Measurements from ENCODE around the gene ABCB9. TPM values are rescaled to one million over a fixed set of nuclear protein-coding genes. Genes with fewer than 3 reads are reported as not detected.
"Not testable (repeated sequence)": the region's sequence is repeated elsewhere in the genome, so short reads cannot be mapped to it uniquely, and the experiment has no call there.

Gene ABCB9
- polyA plus RNA-seq, 1 experiment = 6.1 TPM

- no peak overlapping the region for H3K4me3 ChIP-seq (ENCODE audit: low read depth, low read length)
- H3K36me3 ChIP-seq (ENCODE audit: control insufficient read depth, insufficient read depth, low read length) = no peaks in the 10 kb centered on the region
- TF ChIP-seq CTCF (IDR thresholded peaks at IDR 0.05; ENCODE audit: insufficient read depth, low read depth, low read length) = no peak
- CTCF ChIA-PET = no interaction called here
- DNase-seq (ENCODE audit: low read depth) = no peak
- no peaks in the 10 kb centered on the region for H3K27me3 ChIP-seq (ENCODE audit: control insufficient read depth, insufficient read depth, low read length)
- POLR2A ChIA-PET = no interaction called here
Observed at GRCh38 chr12:122943196-122943595, 23.1 kb downstream of the ABCB9 start.

GRCh38 chr12:122942637-122943036 is 23.6 kb downstream of the ABCB9 start:
- CTCF ChIA-PET = interaction anchor here (0.8 kb wide), 1 partner anchor 62 kb away, joined by 3 read pairs; no protein-coding TSS in a partner anchor
- H3K36me3 ChIP-seq (ENCODE audit: control insufficient read depth, insufficient read depth, low read length) = no peaks in the 10 kb centered on the region
- no peak overlapping the region for H3K4me3 ChIP-seq (ENCODE audit: low read depth, low read length)
- POLR2A ChIA-PET = no interaction called here
- no peak for TF ChIP-seq CTCF (IDR thresholded peaks at IDR 0.05; ENCODE audit: insufficient read depth, low read depth, low read length)
- H3K27me3 ChIP-seq (ENCODE audit: control insufficient read depth, insufficient read depth, low read length) = no peaks in the 10 kb centered on the region
- no peak for DNase-seq (ENCODE audit: low read depth)

GRCh38 chr12:122941351-122941750 is 24.9 kb downstream of the ABCB9 start:
- POLR2A ChIA-PET; H3K36me3 ChIP-seq (ENCODE audit: control insufficient read depth, insufficient read depth, low read length); DNase-seq (ENCODE audit: low read depth); H3K27me3 ChIP-seq (ENCODE audit: control insufficient read depth, insufficient read depth, low read length); H3K4me3 ChIP-seq (ENCODE audit: low read depth, low read length): not testable (repeated sequence)
- CTCF ChIA-PET = interaction anchor here (0.6 to 1.0 kb wide), 2 partner anchors 14 to 396 kb away, joined by 3 read pairs; no protein-coding TSS in a partner anchor

GRCh38 chr12:122939125-122939524 is 27.1 kb downstream of the ABCB9 start:
- ChIA-PET POLR2A (no interaction called here), CTCF (interaction anchor here (0.6 to 1.9 kb wide), 3 partner anchors 20 to 79 kb away, joined by 3 to 6 read pairs (median 6); no protein-coding TSS in a partner anchor)
- no peak for DNase-seq (ENCODE audit: low read depth)
- Histone ChIP-seq H3K27me3 (ENCODE audit: control insufficient read depth, insufficient read depth, low read length) (no peaks in the 10 kb centered on the region), H3K36me3 (ENCODE audit: control insufficient read depth, insufficient read depth, low read length) (no peaks in the 10 kb centered on the region; the same call in 1 of the 2 replicates), H3K4me3 (ENCODE audit: low read depth, low read length) (no peak overlapping the region)
- TF ChIP-seq CTCF (IDR thresholded peaks at IDR 0.05; ENCODE audit: insufficient read depth, low read depth, low read length) = no peak

GRCh38 chr12:122937622-122938091 is 28.6 kb downstream of the ABCB9 start:
- Histone ChIP-seq H3K36me3 (ENCODE audit: control insufficient read depth, insufficient read depth, low read length) (no peaks in the 10 kb centered on the region; the same call in 1 of the 2 replicates), H3K4me3 (ENCODE audit: low read depth, low read length) (no peak overlapping the region), H3K27me3 (ENCODE audit: control insufficient read depth, insufficient read depth, low read length) (no peaks in the 10 kb centered on the region)
- DNase-seq (ENCODE audit: low read depth) = no peak
- ChIA-PET POLR2A (no interaction called here), CTCF (interaction anchor here (1.8 to 1.9 kb wide), 2 partner anchors 9 to 77 kb away, joined by 5 to 6 read pairs; no protein-coding TSS in a partner anchor)
- TF ChIP-seq CTCF (IDR thresholded peaks at IDR 0.05; ENCODE audit: insufficient read depth, low read depth, low read length) = no peak

- Histone ChIP-seq H3K27me3 (ENCODE audit: control insufficient read depth, insufficient read depth, low read length) (no peaks in the 10 kb centered on the region), H3K36me3 (ENCODE audit: control insufficient read depth, insufficient read depth, low read length) (no peaks in the 10 kb centered on the region; the same call in none of the 2 replicates), H3K4me3 (ENCODE audit: low read depth, low read length) (no peak overlapping the region)
- ChIA-PET POLR2A (no interaction called here), CTCF (interaction anchor here (0.6 kb wide), 1 partner anchor 75 kb away, joined by 3 read pairs; no protein-coding TSS in a partner anchor)
- no peak for TF ChIP-seq CTCF (IDR thresholded peaks at IDR 0.05; ENCODE audit: insufficient read depth, low read depth, low read length)
- no peak for DNase-seq (ENCODE audit: low read depth)
Observed at GRCh38 chr12:122935318-122935717, 30.9 kb downstream of the ABCB9 start.
